Brain microvascular endothelial cell (primary cell): ENCODE data around the gene GCH1.
"Not testable (repeated sequence)": the region's sequence is repeated elsewhere in the genome, so short reads cannot be mapped to it uniquely, and the experiment has no call there.

Experiments
- DNase-seq: peaks from one replicate; pipeline ENCODE4 v3.0.0-alpha.2; 2020
- H3K27ac ChIP-seq: fragments of 250-450 bp; sonication (Bioruptor Pico); 2 replicates; pipeline ENCODE4 v1.5.1; 2020; ENCODE audit warnings: mild to moderate bottlenecking, moderate library complexity
- H3K27me3 ChIP-seq: fragments of 250-450 bp; sonication (Bioruptor Pico); replicated peaks from 2 replicates; pipeline ENCODE4 v1.5.1; 2020; ENCODE audit warnings: mild to moderate bottlenecking
- H3K36me3 ChIP-seq: fragments of 250-450 bp; sonication (Bioruptor Pico); replicated peaks from 2 replicates; pipeline ENCODE4 v1.5.1; 2020; ENCODE audit warnings: mild to moderate bottlenecking
- H3K4me3 ChIP-seq: 2 replicates; pipeline ENCODE4 v1.5.1; 2011; ENCODE audit warnings: low read depth, mild to moderate bottlenecking, control low read depth, low read length, moderate library complexity
- in situ Hi-C: cut with HindIII; loops from 2 replicates; pipeline ENCODE4 v1.10.0; 2017; ENCODE audit warnings: low sequenced_read_pairs, low pct_ligation_motif_present
- TF ChIP-seq, protein P1 (sequence below): IDR thresholded peaks from 2 replicates; pipeline ENCODE4 v1.5.1; 2011; ENCODE audit warnings: low read depth, mild to moderate bottlenecking, moderate library complexity, low read length, control low read depth, inconsistent platforms; ENCODE audit errors: missing control alignments

Gene GCH1

DNA sequence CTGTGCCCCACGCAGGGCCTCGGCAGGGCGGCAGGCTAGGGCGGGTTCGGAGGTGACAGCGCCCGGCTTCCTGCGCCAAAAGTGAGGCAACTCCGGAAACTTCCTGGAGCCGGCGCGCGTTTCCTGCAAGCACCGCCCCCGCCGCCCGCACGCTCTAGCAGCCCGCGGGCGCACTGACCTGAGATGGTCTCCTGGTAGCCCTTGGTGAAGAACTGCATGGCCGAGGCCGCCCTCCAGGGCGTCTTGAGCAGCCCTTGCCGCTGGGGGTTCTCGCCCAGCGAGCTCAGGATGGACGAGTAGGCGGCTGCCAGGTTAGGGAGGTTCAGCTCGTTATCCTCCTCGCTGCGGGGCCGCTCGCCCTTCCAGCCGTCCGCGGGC, 494 bp downstream of the GCH1 start:
- Histone ChIP-seq H3K27ac (no peak overlapping the region), H3K4me3 (peak overlapping the region; percentile 73), H3K27me3 (no peaks in the 10 kb centered on the region), H3K36me3 (no peaks in the 10 kb centered on the region)
- TF ChIP-seq, protein P1, sequence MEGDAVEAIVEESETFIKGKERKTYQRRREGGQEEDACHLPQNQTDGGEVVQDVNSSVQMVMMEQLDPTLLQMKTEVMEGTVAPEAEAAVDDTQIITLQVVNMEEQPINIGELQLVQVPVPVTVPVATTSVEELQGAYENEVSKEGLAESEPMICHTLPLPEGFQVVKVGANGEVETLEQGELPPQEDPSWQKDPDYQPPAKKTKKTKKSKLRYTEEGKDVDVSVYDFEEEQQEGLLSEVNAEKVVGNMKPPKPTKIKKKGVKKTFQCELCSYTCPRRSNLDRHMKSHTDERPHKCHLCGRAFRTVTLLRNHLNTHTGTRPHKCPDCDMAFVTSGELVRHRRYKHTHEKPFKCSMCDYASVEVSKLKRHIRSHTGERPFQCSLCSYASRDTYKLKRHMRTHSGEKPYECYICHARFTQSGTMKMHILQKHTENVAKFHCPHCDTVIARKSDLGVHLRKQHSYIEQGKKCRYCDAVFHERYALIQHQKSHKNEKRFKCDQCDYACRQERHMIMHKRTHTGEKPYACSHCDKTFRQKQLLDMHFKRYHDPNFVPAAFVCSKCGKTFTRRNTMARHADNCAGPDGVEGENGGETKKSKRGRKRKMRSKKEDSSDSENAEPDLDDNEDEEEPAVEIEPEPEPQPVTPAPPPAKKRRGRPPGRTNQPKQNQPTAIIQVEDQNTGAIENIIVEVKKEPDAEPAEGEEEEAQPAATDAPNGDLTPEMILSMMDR = no peak
- in situ Hi-C loops = no loop called here
- peak; percentile 40 for DNase-seq

DNA sequence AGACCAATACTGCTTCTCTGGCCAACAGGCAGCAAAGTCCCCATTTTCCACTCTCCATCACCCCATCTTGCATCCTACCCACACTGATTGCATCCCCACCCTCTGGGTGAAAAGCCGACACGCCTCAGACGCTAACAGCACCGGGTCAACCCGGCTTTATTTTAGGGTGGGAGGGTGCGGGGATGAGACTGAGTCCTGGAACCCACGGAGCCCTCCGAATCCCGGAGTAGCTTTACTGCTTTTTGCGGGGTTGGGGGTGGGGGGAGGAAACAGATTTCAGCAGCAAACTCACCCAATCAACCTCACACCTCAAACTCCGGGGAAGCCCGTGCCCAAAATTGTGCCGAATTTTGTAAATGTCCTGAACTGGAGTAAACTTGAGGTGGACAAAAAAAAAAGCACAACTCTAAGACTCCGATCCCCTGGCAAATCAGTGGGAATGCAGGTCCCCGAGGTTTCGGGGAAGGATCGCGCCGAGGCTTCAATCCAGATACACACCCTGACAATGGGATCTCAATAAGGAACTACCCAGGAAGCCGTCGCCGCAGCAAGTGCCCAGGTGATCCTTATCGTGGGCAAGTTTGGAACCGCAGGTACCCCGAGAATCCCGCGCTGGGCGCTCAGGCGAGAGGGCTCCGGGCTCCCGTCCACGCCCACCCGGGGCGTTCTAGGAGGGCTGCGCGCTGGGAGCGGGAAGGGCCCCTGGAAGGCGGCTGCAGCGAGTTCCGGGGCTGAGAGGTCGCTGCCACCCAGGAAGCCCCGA, 1.1 kb downstream of the GCH1 start:
- in situ Hi-C loops = no loop called here
- DNase-seq = no peak
- TF ChIP-seq, protein P1 = no peak

DNA sequence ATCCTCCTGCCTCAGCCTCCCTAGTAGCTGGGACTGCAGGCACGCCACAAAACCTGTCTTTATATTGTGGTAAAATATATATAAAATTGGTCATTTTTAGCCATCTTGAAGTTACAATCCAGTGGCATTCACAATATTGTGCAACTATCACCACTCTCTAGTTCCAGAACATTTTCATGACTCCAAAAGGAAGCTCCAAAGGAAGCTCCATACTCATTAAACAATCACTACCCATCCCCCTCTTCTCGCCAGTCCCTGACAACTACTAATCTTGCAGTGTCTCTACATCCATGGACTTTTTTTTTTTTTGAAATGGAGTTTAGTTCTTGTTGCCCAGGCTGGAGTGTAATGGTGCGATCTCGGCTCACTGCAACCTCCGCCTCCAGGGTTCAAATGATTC, 3.1 kb downstream of the GCH1 start:
- DNase-seq = no peak
- TF ChIP-seq, protein P1 = no peak
- in situ Hi-C loops = no loop called here
- no peak overlapping the region for H3K27ac ChIP-seq
- no peak overlapping the region for H3K4me3 ChIP-seq
- no peaks in the 10 kb centered on the region for H3K27me3 ChIP-seq
- H3K36me3 ChIP-seq = no peaks in the 10 kb centered on the region

More for the DNA sequence above, 1.1 kb downstream of the GCH1 start:
- Histone ChIP-seq H3K27ac (peak overlapping the region; percentile 78), H3K4me3 (peak overlapping the region; percentile 73), H3K36me3 (no peaks in the 10 kb centered on the region), H3K27me3 (no peaks in the 10 kb centered on the region)

DNA sequence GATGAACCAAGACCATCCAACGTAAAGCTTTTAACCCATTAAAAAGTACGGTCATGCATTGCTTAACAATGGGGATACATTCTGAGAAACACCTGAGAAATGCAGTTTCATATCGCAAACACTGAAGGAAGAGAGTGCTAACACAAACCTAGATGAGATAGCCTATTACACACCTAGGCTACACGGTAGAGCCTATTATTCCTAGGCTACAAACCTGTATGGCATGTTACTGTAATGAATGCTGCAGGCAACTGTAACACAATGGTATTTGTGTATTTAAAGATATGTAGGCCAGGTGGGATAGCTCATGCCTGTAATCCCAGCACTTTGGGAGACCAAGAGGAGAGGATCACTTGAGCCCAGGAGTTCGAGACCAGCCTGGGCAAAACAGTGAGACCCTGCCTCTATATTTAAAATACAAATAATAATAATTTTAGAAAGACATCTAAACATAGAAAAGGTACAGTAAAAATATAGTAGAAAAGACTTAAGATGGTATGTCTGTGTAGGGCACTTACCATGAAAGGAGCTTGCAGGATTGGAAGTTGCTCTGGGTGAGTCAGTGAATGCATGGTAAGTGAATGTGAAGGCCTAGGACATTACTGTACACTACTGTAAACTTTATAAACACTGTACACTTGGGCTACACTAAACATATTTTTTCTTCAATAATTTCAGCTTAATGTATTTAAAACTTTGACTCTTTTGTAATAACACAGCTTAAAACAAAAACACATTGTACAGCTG, 4.6 kb downstream of the GCH1 start:
- H3K4me3 ChIP-seq, DNase-seq, H3K27ac ChIP-seq, in situ Hi-C loops, H3K36me3 ChIP-seq, H3K27me3 ChIP-seq: not testable (repeated sequence)

DNA sequence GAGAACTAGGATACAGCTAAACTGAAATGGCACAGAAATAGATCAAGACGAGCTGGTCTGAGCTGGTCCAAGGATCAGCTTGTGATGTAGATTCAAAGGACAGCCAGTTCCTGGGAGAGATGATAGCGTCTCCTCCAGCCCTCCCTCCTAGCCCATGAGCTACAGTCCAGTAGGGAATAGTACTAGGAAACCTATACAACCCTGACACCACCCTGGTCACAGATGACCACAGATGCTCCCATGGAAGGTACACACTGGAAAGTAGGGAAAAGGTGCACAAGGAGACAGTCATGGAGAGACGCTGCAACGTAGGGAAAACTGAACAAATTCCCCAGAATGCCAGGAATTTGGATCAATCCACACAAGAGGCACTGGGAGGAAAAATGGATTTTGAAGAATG, 6.9 kb downstream of the GCH1 start:
- no peak overlapping the region for H3K4me3 ChIP-seq
- DNase-seq = no peak
- no peaks in the 10 kb centered on the region for H3K27me3 ChIP-seq
- TF ChIP-seq, protein P1 = no peak
- H3K27ac ChIP-seq = no peak overlapping the region
- in situ Hi-C loops = no loop called here
- H3K36me3 ChIP-seq = no peaks in the 10 kb centered on the region

DNA sequence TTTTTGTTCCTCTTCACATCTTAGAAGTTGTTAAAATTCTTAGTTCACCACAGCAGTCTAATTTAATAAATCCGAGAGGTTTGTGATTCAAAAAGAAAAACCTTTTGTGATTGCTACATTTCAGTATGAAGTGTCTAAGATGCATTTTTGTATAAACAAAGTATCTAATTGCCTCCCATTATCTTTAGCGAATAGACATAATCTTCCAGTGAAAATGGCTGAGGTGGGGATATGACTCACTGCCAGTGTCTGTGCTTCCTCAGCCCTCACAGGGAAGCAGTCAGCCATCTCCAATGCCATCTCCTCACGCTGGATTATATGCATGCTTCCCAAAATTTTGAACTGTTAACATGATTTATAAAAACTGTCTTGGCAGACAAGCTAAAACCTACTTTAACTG, 7.6 kb downstream of the GCH1 start:
- Histone ChIP-seq H3K4me3 (no peak overlapping the region), H3K36me3 (no peaks in the 10 kb centered on the region), H3K27me3 (no peaks in the 10 kb centered on the region), H3K27ac (no peak overlapping the region)
- TF ChIP-seq, protein P1 = no peak
- DNase-seq = peak; percentile 51
- in situ Hi-C loops = no loop called here
